B cell (primary cell): Measurements from ENCODE around the gene SNX6. TPM values are rescaled to one million over a fixed set of nuclear protein-coding genes. Genes with fewer than 3 reads are reported as not detected.

Experiments
- ATAC-seq: fragments of 200-7000 bp; cut with Tn5 transposase; one replicate; pipeline ENCODE4 v1.10.0; 2021; ENCODE audit warnings: low read depth, mild to moderate bottlenecking, moderate number of reproducible peaks, moderate library complexity
- CTCF ChIA-PET: fragments of 350-600 bp; sonication (Branson Sonifier 250); formaldehyde crosslinking; loops from one replicate; lab custom pipeline; 2021; ENCODE audit warnings: antibody characterized with exemption, inconsistent platforms; lab: Charles Lee
- POLR2A ChIA-PET: fragments of 350-600 bp; sonication (Branson Sonifier 250); formaldehyde crosslinking; loops from one replicate; lab custom pipeline; 2021; ENCODE audit warnings: antibody characterized with exemption; lab: Charles Lee
- DNase-seq: peaks from one replicate; pipeline ENCODE4 v3.0.0; 2013
- H2AFZ ChIP-seq: 2 replicates; pipeline ENCODE4 v1.6.1; 2012; ENCODE audit warnings: mild to moderate bottlenecking, low read depth, low read length; ENCODE audit not compliant: insufficient read depth, poor library complexity, severe bottlenecking
- H3K27ac ChIP-seq, 2 donors: 1 replicate in 1 of 2; 2 replicates in 1 of 2; pipeline ENCODE4 v1.5.1; 2012 to 2013; ENCODE audit warnings: low read length in 2 of 2, mild to moderate bottlenecking in 2 of 2, moderate library complexity in 1 of 2
- H3K27me3 ChIP-seq, 4 experiments: fragments of 200-600 bp in 1 of 4; sonication (generic) in 1 of 4; replicated peaks in 1 of 4; 1 replicate in 2 of 4; 2 replicates in 2 of 4; pipeline versions ENCODE4 v1.6.1 to v1.7.0; 2013 to 2016; ENCODE audit warnings: low read length in 3 of 4, mild to moderate bottlenecking in 2 of 4, mixed read lengths in 1 of 4, moderate library complexity in 1 of 4; ENCODE audit not compliant: insufficient read depth in 4 of 4, control insufficient read depth in 3 of 4; ENCODE audit errors: control extremely low read depth in 1 of 4
- H3K36me3 ChIP-seq, 2 experiments: replicated peaks in 1 of 2; 1 replicate in 1 of 2; 2 replicates in 1 of 2; pipeline versions ENCODE4 v1.6.1 to v1.7.1; 2013; ENCODE audit warnings: low read length in 1 of 2; ENCODE audit not compliant: insufficient read depth in 2 of 2, control insufficient read depth in 1 of 2; ENCODE audit errors: control extremely low read depth in 1 of 2, extremely low read depth in 1 of 2
- H3K4me1 ChIP-seq, 2 donors: fragments of 200-600 bp in 1 of 2; sonication (generic) in 1 of 2; 1 replicate in 1 of 2; 2 replicates in 1 of 2; pipeline versions ENCODE4 v1.5.1 to v1.6.1; 2013 to 2017; ENCODE audit warnings: low read length in 2 of 2; ENCODE audit not compliant: control insufficient read depth in 2 of 2, insufficient read depth in 2 of 2
- H3K4me2 ChIP-seq: replicated peaks from 2 replicates; pipeline ENCODE3; 2012; ENCODE audit warnings: mild to moderate bottlenecking, low read depth, low read length; ENCODE audit not compliant: poor library complexity, severe bottlenecking
- H3K4me3 ChIP-seq, 5 experiments: fragments of 200-600 bp in 1 of 5; sonication (generic) in 1 of 5; 1 replicate in 3 of 5; 2 replicates in 2 of 5; pipeline versions ENCODE4 v1.5.1 to v1.7.0; 2011 to 2016; ENCODE audit warnings: low read length in 4 of 5, mild to moderate bottlenecking in 4 of 5, low read depth in 2 of 5, control low read depth in 1 of 5, moderate library complexity in 1 of 5; ENCODE audit not compliant: insufficient read depth in 1 of 5; ENCODE audit errors: control extremely low read depth in 1 of 5, extremely low read depth in 1 of 5
- H3K79me2 ChIP-seq: fragments of 200-600 bp; sonication (generic); one replicate; pipeline ENCODE4 v1.6.0; 2016; ENCODE audit warnings: low read length; ENCODE audit not compliant: control insufficient read depth, insufficient read depth
- H3K9ac ChIP-seq: fragments of 200-600 bp; sonication (generic); 2 replicates; pipeline ENCODE4 v1.6.1; 2017; ENCODE audit warnings: mild to moderate bottlenecking, low read length, moderate library complexity
- H3K9me3 ChIP-seq, 3 donors: one replicate each; pipeline versions ENCODE4 v1.6.1 to v1.7.1; 2013; ENCODE audit warnings: low read length in 2 of 3; ENCODE audit not compliant: control insufficient read depth in 2 of 3, insufficient read depth in 1 of 3; ENCODE audit errors: control extremely low read depth in 1 of 3
- H4K20me1 ChIP-seq: 2 replicates; pipeline ENCODE4 v1.6.0; 2012; ENCODE audit warnings: mild to moderate bottlenecking, low read length; ENCODE audit not compliant: insufficient read depth, control insufficient read depth, poor library complexity, severe bottlenecking
- H3K27ac Mint-ChIP-seq: one replicate; pipeline ENCODE4 v1.8.0; 2021; ENCODE audit warnings: mixed read lengths
- H3K27me3 Mint-ChIP-seq: one replicate; pipeline ENCODE4 v1.8.0; 2021; ENCODE audit warnings: mixed read lengths
- H3K4me1 Mint-ChIP-seq: one replicate; pipeline ENCODE4 v1.8.0; 2021; ENCODE audit warnings: mixed read lengths
- H3K4me3 Mint-ChIP-seq: one replicate; pipeline ENCODE4 v1.8.0; 2021; ENCODE audit warnings: mixed read lengths
- H3K9me3 Mint-ChIP-seq: one replicate; pipeline ENCODE4 v1.8.0; 2022; ENCODE audit warnings: mixed read lengths; ENCODE audit not compliant: insufficient read depth
- EZH2 ChIP-seq: IDR thresholded peaks from 2 replicates; pipeline ENCODE4 v1.6.1; 2012; ENCODE audit warnings: borderline replicate concordance, low read depth, mild to moderate bottlenecking, moderate library complexity, low read length; ENCODE audit not compliant: insufficient read depth, poor library complexity, severe bottlenecking
- WGBS: methylation state at CpG from one replicate; pipeline ENCODE4 v1.1.5; 2013; ENCODE audit warnings: missing lambda C conversion rate; ENCODE audit not compliant: insufficient coverage; 5-methylcytosine and 5-hydroxymethylcytosine counted together
- intact Hi-C: fragments of 100-400 bp; cut with micrococcal nuclease; formaldehyde crosslinking; loops from one replicate; pipeline ENCODE4 v1.10.0; 2022
- polyA plus RNA-seq: library from polyadenylated mRNA; depleted of rRNA; stranded (reverse); fragments of >200 nt; gene quantifications from 2 replicates; pipeline ENCODE4 v1.2.3, GENCODE V29; 2012
- total RNA-seq, 2 donors: library from RNA; stranded (reverse); fragments of 120-200 nt in 1 of 2; gene quantifications; 1 replicate in 1 of 2; 2 replicates in 1 of 2; pipeline versions ENCODE4 v1.2.3 to v1.2.4, GENCODE V29; 2013 to 2022
- TF ChIP-seq, protein P1 (sequence below): fragments of 200-600 bp; IDR thresholded peaks from one replicate; pipeline ENCODE4 v1.8.0; 2022; ENCODE audit warnings: antibody characterized with exemption, mild to moderate bottlenecking

The SNX6 gene
- total and polyA plus RNA-seq, 2 donors (not counting 1 experiment from before 2014, with no cell fraction given), result 45.4 to 61.0 TPM

DNA sequence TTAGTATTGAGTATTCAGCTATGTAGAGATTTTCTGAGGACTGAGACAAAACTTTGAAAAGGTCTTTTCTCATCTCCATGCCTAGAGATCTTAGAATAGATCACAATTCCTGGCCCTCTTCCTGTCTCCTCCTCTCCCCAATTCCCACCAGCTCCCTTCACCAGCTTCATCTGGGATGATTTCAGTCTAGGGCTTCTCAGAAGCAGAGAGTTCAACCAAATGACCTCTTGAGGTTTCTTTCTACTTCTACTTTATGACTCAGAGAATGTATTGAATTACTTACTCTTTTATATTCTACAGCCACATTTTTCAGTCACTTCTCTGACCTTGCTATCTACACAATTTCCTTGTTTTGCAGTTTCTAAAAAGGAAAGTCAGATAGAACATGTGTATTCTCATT lies 19.4 kb upstream of the SNX6 start:
- no peak overlapping the region for H3K4me3 Mint-ChIP-seq
- TF ChIP-seq, protein P1, sequence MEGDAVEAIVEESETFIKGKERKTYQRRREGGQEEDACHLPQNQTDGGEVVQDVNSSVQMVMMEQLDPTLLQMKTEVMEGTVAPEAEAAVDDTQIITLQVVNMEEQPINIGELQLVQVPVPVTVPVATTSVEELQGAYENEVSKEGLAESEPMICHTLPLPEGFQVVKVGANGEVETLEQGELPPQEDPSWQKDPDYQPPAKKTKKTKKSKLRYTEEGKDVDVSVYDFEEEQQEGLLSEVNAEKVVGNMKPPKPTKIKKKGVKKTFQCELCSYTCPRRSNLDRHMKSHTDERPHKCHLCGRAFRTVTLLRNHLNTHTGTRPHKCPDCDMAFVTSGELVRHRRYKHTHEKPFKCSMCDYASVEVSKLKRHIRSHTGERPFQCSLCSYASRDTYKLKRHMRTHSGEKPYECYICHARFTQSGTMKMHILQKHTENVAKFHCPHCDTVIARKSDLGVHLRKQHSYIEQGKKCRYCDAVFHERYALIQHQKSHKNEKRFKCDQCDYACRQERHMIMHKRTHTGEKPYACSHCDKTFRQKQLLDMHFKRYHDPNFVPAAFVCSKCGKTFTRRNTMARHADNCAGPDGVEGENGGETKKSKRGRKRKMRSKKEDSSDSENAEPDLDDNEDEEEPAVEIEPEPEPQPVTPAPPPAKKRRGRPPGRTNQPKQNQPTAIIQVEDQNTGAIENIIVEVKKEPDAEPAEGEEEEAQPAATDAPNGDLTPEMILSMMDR, result no peak
- TF ChIP-seq EZH2, result no peak
- intact Hi-C loops, result no loop called here
- ATAC-seq (no peak), DNase-seq (no peak)
- Histone ChIP-seq H3K36me3 (no peaks in the 10 kb centered on the region), H3K27ac (no peak overlapping the region), H4K20me1 (no peaks in the 10 kb centered on the region), H3K4me2 (no peak overlapping the region), H3K9me3 (no peaks in the 10 kb centered on the region), H3K4me1 (no peaks in the 10 kb centered on the region), H3K27me3 (no peaks in the 10 kb centered on the region), H3K79me2 (no peaks in the 10 kb centered on the region), H3K4me3 (no peak overlapping the region), H3K9ac (no peak overlapping the region), H2AFZ (no peak overlapping the region)
- H3K27ac Mint-ChIP-seq, result no peak overlapping the region
- no peaks in the 10 kb centered on the region for H3K4me1 Mint-ChIP-seq
- POLR2A ChIA-PET, result no interaction called here
- H3K27me3 Mint-ChIP-seq, result no peaks in the 10 kb centered on the region
- no peaks in the 10 kb centered on the region for H3K9me3 Mint-ChIP-seq
- CTCF ChIA-PET, result no interaction called here

DNA sequence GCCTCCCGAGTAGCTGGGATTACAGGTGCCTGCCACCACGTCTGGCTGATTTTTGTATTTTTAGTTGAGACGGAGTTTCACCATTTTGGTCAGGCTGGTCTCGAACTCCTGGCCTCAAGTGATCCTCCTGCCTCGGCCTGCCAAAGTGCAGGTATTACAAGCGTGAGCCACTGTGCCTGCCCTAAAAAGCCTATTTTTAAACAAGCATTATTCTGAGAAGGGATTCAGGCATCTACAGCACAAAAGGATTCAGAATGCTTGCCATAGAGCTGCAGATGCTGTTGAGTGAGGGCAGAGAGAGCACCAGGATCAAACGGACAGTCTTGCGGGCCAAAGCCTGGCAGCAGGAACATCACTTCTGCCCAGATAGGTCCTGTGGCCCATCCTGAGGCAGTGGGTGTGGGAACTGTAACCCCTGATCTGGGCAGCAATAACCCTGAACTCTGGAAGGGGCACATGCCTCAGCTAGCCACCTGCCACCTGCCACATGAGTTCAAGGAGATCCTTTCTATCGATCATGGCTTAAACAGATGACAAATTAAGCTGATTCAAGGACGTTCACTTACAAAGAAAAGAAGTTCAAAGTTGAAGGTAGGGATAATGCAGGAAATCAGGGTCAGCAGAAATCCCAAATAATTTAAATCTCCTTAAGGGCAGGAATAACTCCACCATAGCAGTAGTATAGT lies 16.8 kb upstream of the SNX6 start:
- ATAC-seq (no peak), DNase-seq (no peak)
- Histone ChIP-seq H3K79me2 (no peaks in the 10 kb centered on the region), H3K4me3 (no peak overlapping the region), H2AFZ (no peak overlapping the region), H3K27ac (no peak overlapping the region), H3K4me1 (no peaks in the 10 kb centered on the region), H3K36me3 (no peaks in the 10 kb centered on the region), H4K20me1 (no peaks in the 10 kb centered on the region), H3K9me3 (no peaks in the 10 kb centered on the region), H3K4me2 (no peak overlapping the region), H3K27me3 (no peaks in the 10 kb centered on the region), H3K9ac (no peak overlapping the region)
- no peaks in the 10 kb centered on the region for H3K9me3 Mint-ChIP-seq
- intact Hi-C loops, result no loop called here
- no peak overlapping the region for H3K4me3 Mint-ChIP-seq
- H3K4me1 Mint-ChIP-seq, result no peaks in the 10 kb centered on the region
- CTCF ChIA-PET, result interaction anchor here (0.7 kb wide), 1 partner anchor 883 kb away, joined by 3 read pairs; no protein-coding TSS in a partner anchor
- H3K27me3 Mint-ChIP-seq, result no peaks in the 10 kb centered on the region
- 96% methylated on average over 3 of the region's 10 CpGs for WGBS
- no peak for TF ChIP-seq EZH2
- TF ChIP-seq, protein P1, result no peak
- POLR2A ChIA-PET, result no interaction called here
- no peak overlapping the region for H3K27ac Mint-ChIP-seq
